Left ventricle myocardium inferior (tissue), 1 donor: Measurements from ENCODE around the gene MAST4. TPM values are rescaled to one million over a fixed set of nuclear protein-coding genes. Genes with fewer than 3 reads are reported as not detected.

Experiments
- DNase-seq: peaks from one replicate; pipeline ENCODE4 v3.0.0-alpha.2; 2020
- H3K27ac ChIP-seq: fragments of 200-600 bp; replicated peaks from 2 replicates; pipeline ENCODE4 v1.8.0; 2021
- H3K27me3 ChIP-seq: fragments of 200-600 bp; 2 replicates; pipeline ENCODE4 v1.8.0; 2021; ENCODE audit warnings: low read depth
- H3K36me3 ChIP-seq: fragments of 200-600 bp; 2 replicates; pipeline ENCODE4 v1.8.0; 2021
- H3K4me1 ChIP-seq: fragments of 200-600 bp; 2 replicates; pipeline ENCODE4 v1.8.0; 2021
- H3K4me3 ChIP-seq: fragments of 200-600 bp; 2 replicates; pipeline ENCODE4 v1.8.0; 2021; ENCODE audit warnings: mild to moderate bottlenecking, moderate library complexity
- H3K9me3 ChIP-seq: fragments of 200-600 bp; replicated peaks from 2 replicates; pipeline ENCODE4 v1.8.0; 2021
- intact Hi-C: fragments of 100-400 bp; cut with micrococcal nuclease; formaldehyde crosslinking; loops from one replicate; pipeline ENCODE4 v1.11.0; 2022
- total RNA-seq: library from RNA; stranded (reverse); fragmentation: NEBNext Ultra II Directional; extraction: Animal tissue kit (Norgen Biotek cat#: 25700); gene quantifications from one replicate; pipeline ENCODE4 v1.2.1, GENCODE V29; 2021
- TF ChIP-seq, protein P1 (sequence below): fragments of 200-600 bp; IDR thresholded peaks from 2 replicates; pipeline ENCODE4 v1.8.0; 2021; ENCODE audit warnings: antibody characterized with exemption, mild to moderate bottlenecking, borderline replicate concordance
- donor health status: DM: no; HTN: yes; CAD: no; lungs with severe emphysema.

The MAST4 gene
- total RNA-seq, 1 donor from 2014 or later: 55.7 TPM

DNA sequence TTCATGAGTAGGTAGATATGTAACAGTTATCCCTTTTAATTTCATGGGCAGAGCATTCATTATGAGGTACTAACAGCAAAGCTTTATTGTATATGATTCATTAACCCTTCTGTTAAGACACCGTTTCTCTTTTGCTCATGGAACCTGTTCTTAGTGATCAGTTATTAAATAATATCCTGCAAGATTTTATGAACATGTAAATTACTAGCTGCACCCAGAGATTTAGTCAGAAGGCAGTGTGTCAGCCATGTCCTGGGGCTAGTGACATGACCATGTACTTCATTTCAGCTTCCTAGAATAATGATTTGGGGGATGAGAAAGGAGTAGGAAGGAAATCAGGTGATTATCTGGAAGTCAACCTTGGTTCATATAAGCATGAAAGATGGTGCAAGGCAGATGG lies 7.0 kb downstream of the MAST4 start:
- Histone ChIP-seq H3K27ac (no peak overlapping the region), H3K4me1 (peaks cover 37% of the 10 kb centered on the region), H3K27me3 (peaks cover 6% of the 10 kb centered on the region), H3K9me3 (no peaks in the 10 kb centered on the region), H3K36me3 (no peaks in the 10 kb centered on the region), H3K4me3 (no peak overlapping the region)
- TF ChIP-seq, protein P1, sequence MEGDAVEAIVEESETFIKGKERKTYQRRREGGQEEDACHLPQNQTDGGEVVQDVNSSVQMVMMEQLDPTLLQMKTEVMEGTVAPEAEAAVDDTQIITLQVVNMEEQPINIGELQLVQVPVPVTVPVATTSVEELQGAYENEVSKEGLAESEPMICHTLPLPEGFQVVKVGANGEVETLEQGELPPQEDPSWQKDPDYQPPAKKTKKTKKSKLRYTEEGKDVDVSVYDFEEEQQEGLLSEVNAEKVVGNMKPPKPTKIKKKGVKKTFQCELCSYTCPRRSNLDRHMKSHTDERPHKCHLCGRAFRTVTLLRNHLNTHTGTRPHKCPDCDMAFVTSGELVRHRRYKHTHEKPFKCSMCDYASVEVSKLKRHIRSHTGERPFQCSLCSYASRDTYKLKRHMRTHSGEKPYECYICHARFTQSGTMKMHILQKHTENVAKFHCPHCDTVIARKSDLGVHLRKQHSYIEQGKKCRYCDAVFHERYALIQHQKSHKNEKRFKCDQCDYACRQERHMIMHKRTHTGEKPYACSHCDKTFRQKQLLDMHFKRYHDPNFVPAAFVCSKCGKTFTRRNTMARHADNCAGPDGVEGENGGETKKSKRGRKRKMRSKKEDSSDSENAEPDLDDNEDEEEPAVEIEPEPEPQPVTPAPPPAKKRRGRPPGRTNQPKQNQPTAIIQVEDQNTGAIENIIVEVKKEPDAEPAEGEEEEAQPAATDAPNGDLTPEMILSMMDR: no peak
- intact Hi-C loops: no loop called here
- DNase-seq: no peak

DNA sequence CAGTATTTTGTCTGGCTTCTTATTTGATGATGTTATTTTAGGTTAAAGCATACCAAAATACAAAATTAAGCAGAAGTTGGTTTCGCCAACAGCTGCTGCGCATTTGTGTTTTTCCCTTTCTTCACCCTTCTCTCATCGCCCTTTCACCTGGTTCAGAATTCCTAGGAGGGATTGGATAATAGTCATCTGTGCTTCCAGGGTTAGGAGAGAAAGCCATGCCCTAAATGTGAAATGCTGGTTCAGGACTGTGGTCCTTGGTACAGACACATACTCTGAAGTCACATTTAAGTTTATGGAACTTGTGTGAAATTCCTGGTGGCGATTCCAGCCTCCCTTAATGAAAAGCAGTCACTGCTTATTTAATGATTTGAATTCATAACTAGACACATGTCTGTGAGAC lies 7.7 kb downstream of the MAST4 start:
- intact Hi-C loops: no loop called here
- Histone ChIP-seq H3K4me3 (no peak overlapping the region), H3K9me3 (no peaks in the 10 kb centered on the region), H3K27me3 (no peaks in the 10 kb centered on the region), H3K27ac (no peak overlapping the region), H3K4me1 (peaks cover 35% of the 10 kb centered on the region), H3K36me3 (no peaks in the 10 kb centered on the region)
- DNase-seq: no peak
- TF ChIP-seq, protein P1: no peak

DNA sequence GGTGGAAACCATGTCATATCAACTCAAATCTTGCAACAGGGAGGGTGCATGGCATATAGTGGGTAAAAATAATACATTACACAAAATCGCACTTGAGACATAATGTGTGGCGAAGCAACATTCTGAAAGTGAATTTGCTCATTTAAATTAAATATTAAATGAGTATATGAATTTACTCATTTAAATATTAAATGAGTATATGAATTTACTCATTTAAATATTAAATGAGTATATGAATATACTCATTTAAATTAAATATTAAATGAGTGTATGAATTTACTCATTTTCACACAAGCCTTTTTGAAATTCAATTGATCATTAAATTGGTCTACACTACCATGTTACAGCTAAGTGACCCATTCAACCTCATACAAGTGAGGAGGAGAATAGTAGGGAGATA lies 10.5 kb downstream of the MAST4 start:
- no peaks in the 10 kb centered on the region for H3K36me3 ChIP-seq
- TF ChIP-seq, protein P1: no peak
- DNase-seq: no peak
- H3K4me3 ChIP-seq: no peak overlapping the region
- H3K27ac ChIP-seq: no peak overlapping the region
- intact Hi-C loops: no loop called here
- H3K9me3 ChIP-seq: no peaks in the 10 kb centered on the region
- no peaks in the 10 kb centered on the region for H3K27me3 ChIP-seq
- H3K4me1 ChIP-seq: peaks cover 28% of the 10 kb centered on the region

DNA sequence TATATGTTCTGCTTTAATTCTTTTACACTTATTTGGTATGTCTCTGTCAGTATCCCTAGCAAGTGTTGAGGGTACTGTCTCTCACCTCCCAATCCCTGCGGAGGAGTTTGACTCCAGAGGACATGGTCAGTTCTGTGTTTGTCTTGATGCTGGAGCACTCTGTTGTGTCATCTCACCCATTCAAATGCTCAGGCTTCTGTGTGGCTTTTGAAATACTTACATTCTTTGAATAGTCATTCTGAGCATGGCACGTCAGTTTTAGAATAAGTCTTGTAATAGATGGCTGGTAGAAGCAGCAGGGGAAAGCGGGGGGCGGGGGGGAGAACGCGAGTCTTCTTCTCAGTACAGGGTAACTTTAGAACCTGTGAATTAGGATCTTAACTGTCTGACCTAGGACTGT lies 12.3 kb downstream of the MAST4 start:
- DNase-seq: no peak
- H3K27ac ChIP-seq: no peak overlapping the region
- intact Hi-C loops: no loop called here

DNA sequence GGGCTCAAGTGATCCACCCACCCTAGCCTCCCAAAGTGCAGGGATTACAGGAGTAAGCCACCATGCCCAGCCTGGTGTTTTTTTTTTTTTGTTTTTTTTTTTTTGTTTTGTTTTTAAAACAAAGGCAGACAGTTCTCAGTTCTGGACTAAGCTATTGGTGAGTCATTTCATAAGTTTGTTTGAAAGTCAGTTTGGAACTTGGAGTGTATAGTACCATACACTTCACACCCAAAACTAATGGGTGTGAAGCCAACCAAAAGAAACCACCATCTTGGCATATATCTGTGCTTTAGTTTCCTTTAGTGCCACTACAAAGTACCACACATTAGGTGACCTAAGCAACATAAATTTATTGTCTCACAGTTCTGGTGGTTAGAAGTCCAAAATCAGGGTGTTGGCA lies 13.4 kb downstream of the MAST4 start:
- no peak for DNase-seq
- Histone ChIP-seq H3K4me3 (no peak overlapping the region), H3K9me3 (no peaks in the 10 kb centered on the region), H3K4me1 (peaks cover 42% of the 10 kb centered on the region), H3K36me3 (no peaks in the 10 kb centered on the region), H3K27ac (no peak overlapping the region), H3K27me3 (no peaks in the 10 kb centered on the region)
- intact Hi-C loops: no loop called here
- TF ChIP-seq, protein P1: no peak

More for the DNA sequence above, 12.3 kb downstream of the MAST4 start:
- Histone ChIP-seq H3K4me1 (peaks cover 36% of the 10 kb centered on the region), H3K4me3 (no peak overlapping the region), H3K9me3 (no peaks in the 10 kb centered on the region), H3K27me3 (no peaks in the 10 kb centered on the region), H3K36me3 (no peaks in the 10 kb centered on the region)
- TF ChIP-seq, protein P1: no peak

DNA sequence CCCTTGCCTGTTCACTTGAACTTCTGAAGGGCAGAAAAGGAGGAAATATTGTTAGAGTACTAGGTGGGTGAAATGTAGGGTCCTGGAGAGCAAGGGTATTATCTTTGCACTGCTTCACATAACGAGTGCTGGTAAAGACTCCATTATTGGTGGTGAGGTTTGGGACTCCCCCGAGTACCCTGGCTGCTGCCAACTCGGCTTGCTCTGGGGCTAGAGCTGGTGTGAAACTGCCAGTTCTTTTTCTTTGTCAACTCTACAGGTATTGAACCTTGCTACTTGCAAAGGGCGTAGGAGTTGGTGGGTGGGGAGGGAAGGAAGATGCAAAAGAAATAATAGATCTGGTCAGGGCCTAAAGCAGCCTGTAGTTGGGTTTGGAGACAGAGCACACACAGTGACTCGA lies 16.0 kb downstream of the MAST4 start:
- Histone ChIP-seq H3K9me3 (no peaks in the 10 kb centered on the region), H3K4me1 (peaks cover 59% of the 10 kb centered on the region), H3K27me3 (no peaks in the 10 kb centered on the region), H3K4me3 (no peak overlapping the region), H3K36me3 (no peaks in the 10 kb centered on the region), H3K27ac (no peak overlapping the region)
- TF ChIP-seq, protein P1: no peak
- DNase-seq: no peak
- intact Hi-C loops: no loop called here
